ENCODE data around the gene CCDC85B. TPM values are rescaled to one million over a fixed set of nuclear protein-coding genes. Genes with fewer than 3 reads are reported as not detected.

The CCDC85B gene
- total RNA-seq, 1 experiment from 2014 or later = 85.4 TPM

- Histone ChIP-seq H3K36me3 (ENCODE audit: control insufficient read depth, insufficient read depth, low read length) (no peaks in the 10 kb centered on the region; the same call in 1 of the 2 replicates), H3K4me3 (ENCODE audit: low read depth in 2 of 2, low read length in 2 of 2) (no peak overlapping the region), H3K27me3 (ENCODE audit: control insufficient read depth, insufficient read depth, low read length) (no peaks in the 10 kb centered on the region), H3K4me1 (ENCODE audit: control insufficient read depth, insufficient read depth, low read length) (peaks cover 15% of the 10 kb centered on the region), H3K9me3 (ENCODE audit: control insufficient read depth, insufficient read depth, low read depth, low read length) (no peaks in the 10 kb centered on the region), H3K27ac (ENCODE audit: low read length) (peak overlapping the region; percentile 23; the same call in 1 of the 2 replicates)
- intact Hi-C loops (cut with micrococcal nuclease; ENCODE audit: unreplicated experiment) (no loop called here), in situ Hi-C loops (cut with HindIII; ENCODE audit: low pct_unique_long_range_greater_than_20kb, low sequenced_read_pairs) (no loop called here)
- ChIA-PET POLR2A (interaction anchor here (0.8 to 2.1 kb wide), 3 partner anchors 9 to 20 kb away, joined by 3 to 9 read pairs (median 6); partner anchors contain the start of genes FIBP and MUS81), CTCF (interaction anchor here (0.6 to 1.9 kb wide), 6 partner anchors 9 to 77 kb away, joined by 3 to 11 read pairs (median 4); partner anchors contain the start of genes FIBP and MUS81)
- DNase-seq (ENCODE audit: low read depth, low spot score) (no peak), ATAC-seq (no peak)
- TSS peak; percentile 29 for BruUV-seq (replicated peaks)
- peak; percentile 14; the same call in 1 of the 2 replicates for TF ChIP-seq POLR2AphosphoS5 (IDR thresholded peaks at IDR 0.05; ENCODE audit: low read depth, low read length)
- TF ChIP-seq CTCF (IDR thresholded peaks at IDR 0.05) = no peak
Observed at GRCh38 chr11:65868907-65869306, 21.6 kb upstream of the CCDC85B start.

- Histone ChIP-seq H3K27ac (ENCODE audit: low read length) (no peak overlapping the region), H3K4me3 (ENCODE audit: low read depth in 2 of 2, low read length in 2 of 2) (no peak overlapping the region), H3K27me3 (ENCODE audit: control insufficient read depth, insufficient read depth, low read length) (no peaks in the 10 kb centered on the region), H3K9me3 (ENCODE audit: control insufficient read depth, insufficient read depth, low read depth, low read length) (no peaks in the 10 kb centered on the region), H3K4me1 (ENCODE audit: control insufficient read depth, insufficient read depth, low read length) (peaks cover 15% of the 10 kb centered on the region), H3K36me3 (ENCODE audit: control insufficient read depth, insufficient read depth, low read length) (no peaks in the 10 kb centered on the region)
- TF ChIP-seq CTCF (IDR thresholded peaks at IDR 0.05) (no peak), POLR2AphosphoS5 (IDR thresholded peaks at IDR 0.05; ENCODE audit: low read depth, low read length) (peak; percentile 32), SIN3A (IDR thresholded peaks at IDR 0.05; ENCODE audit: borderline replicate concordance, insufficient read depth, low read depth, low read length) (no peak), REST (IDR thresholded peaks at IDR 0.05; ENCODE audit: insufficient read depth in 1 of 2, low read depth in 2 of 2, low read length in 1 of 2) (no peak), TCF7L2 (IDR thresholded peaks at IDR 0.05; ENCODE audit: low read depth, low read length) (no peak)
- DNase-seq (ENCODE audit: low read depth, low spot score) (no peak), ATAC-seq (0 out of 2 replicates have a peak, but pooled peaks have one; percentile 0)
- no TSS peak for BruUV-seq (replicated peaks)
- POLR2A ChIA-PET = interaction anchor here (1.4 to 2.1 kb wide), 3 partner anchors 9 to 19 kb away, joined by 6 to 9 read pairs (median 7); partner anchors contain the start of genes FIBP and MUS81
- in situ Hi-C loops (cut with HindIII; ENCODE audit: low pct_unique_long_range_greater_than_20kb, low sequenced_read_pairs) = no loop called here
- intact Hi-C loops (cut with micrococcal nuclease; ENCODE audit: unreplicated experiment) = no loop called here
- CTCF ChIA-PET = interaction anchor here (0.6 to 1.9 kb wide), 4 partner anchors 10 to 105 kb away, joined by 4 to 11 read pairs (median 8); partner anchors contain the start of genes FIBP and MUS81
Observed at GRCh38 chr11:65869643-65870306, 20.7 kb upstream of the CCDC85B start.

Data from Panc1 (cell line).